GM12864 (cell line): ENCODE results near the gene ABCF2.

Experiments
- DNase-seq: peaks from one replicate; pipeline ENCODE4 v3.0.0-alpha.2; 2011; ENCODE audit warnings: low read depth
- H3K4me3 ChIP-seq: 2 replicates; pipeline ENCODE4 v1.5.1; 2011; ENCODE audit warnings: mild to moderate bottlenecking, low read depth, low read length, control low read depth
- CTCF ChIP-seq: IDR thresholded peaks from 2 replicates; pipeline ENCODE4 v1.5.1; 2011; ENCODE audit warnings: low read depth, mild to moderate bottlenecking, moderate library complexity, low read length, control low read depth, inconsistent platforms; ENCODE audit errors: missing control alignments

The ABCF2 gene

GRCh38 chr7:151252961-151253711, 26.1 kb upstream of the ABCF2 start:
- no peak overlapping the region for H3K4me3 ChIP-seq
- TF ChIP-seq CTCF, result no peak
- no peak for DNase-seq

- H3K4me3 ChIP-seq, result no peak overlapping the region
- no peak for DNase-seq
- TF ChIP-seq CTCF, result no peak
Measured at GRCh38 chr7:151252561-151252835, 25.5 kb upstream of the ABCF2 start.

- TF ChIP-seq CTCF, result no peak
- no peak overlapping the region for H3K4me3 ChIP-seq
- DNase-seq, result no peak
Measured at GRCh38 chr7:151251689-151252560, 24.9 kb upstream of the ABCF2 start.

GRCh38 chr7:151251328-151251688, 24.3 kb upstream of the ABCF2 start:
- no peak for TF ChIP-seq CTCF
- DNase-seq, result no peak
- no peak overlapping the region for H3K4me3 ChIP-seq

GRCh38 chr7:151250181-151251132, 23.5 kb upstream of the ABCF2 start:
- TF ChIP-seq CTCF, result no peak
- no peak for DNase-seq
- H3K4me3 ChIP-seq, result no peak overlapping the region

- no peak for DNase-seq
- no peak for TF ChIP-seq CTCF
- no peak overlapping the region for H3K4me3 ChIP-seq
Measured at GRCh38 chr7:151249732-151250072, 22.7 kb upstream of the ABCF2 start.
